Left lung (tissue), 14 donors: ENCODE data around the gene SAMD14. TPM values are rescaled to one million over a fixed set of nuclear protein-coding genes. Genes with fewer than 3 reads are reported as not detected.

Experiments used
- ATAC-seq: fragments of 200-7000 bp; cut with Tn5 transposase; one replicate; pipeline ENCODE4 v1.9.1; 2020; ENCODE audit warnings: moderate library complexity
- DNase-seq, 4 donors: peaks; one replicate each; pipeline ENCODE4 v3.0.0-alpha.2; 2013 to 2020
- H3K27ac ChIP-seq, 2 donors: fragments of 200-600 bp; sonication (generic) in 1 of 2; one replicate each; pipeline versions ENCODE4 v1.5.0 to v1.8.0; 2020 to 2021
- H3K27me3 ChIP-seq, 2 donors: fragments of 200-600 bp; sonication (generic) in 1 of 2; one replicate each; pipeline versions ENCODE4 v1.5.0 to v1.8.0; 2020 to 2021
- H3K36me3 ChIP-seq, 2 donors: fragments of 200-600 bp; sonication (generic) in 1 of 2; one replicate each; pipeline versions ENCODE4 v1.5.0 to v1.8.0; 2020 to 2021
- H3K4me1 ChIP-seq, 2 donors: fragments of 200-600 bp; one replicate each; pipeline ENCODE4 v1.8.0; 2021
- H3K4me3 ChIP-seq, 2 donors: fragments of 200-600 bp; sonication (generic) in 1 of 2; one replicate each; pipeline versions ENCODE4 v1.5.0 to v1.8.0; 2020 to 2021; ENCODE audit warnings: mild to moderate bottlenecking in 1 of 2
- H3K9me3 ChIP-seq, 2 donors: fragments of 200-600 bp; sonication (generic) in 1 of 2; one replicate each; pipeline versions ENCODE4 v1.5.0 to v1.8.0; 2020 to 2021
- intact Hi-C, 2 donors: fragments of 100-400 bp; cut with DNase I; formaldehyde crosslinking; loops; one replicate each; pipeline versions ENCODE4 v1.11.2 to v1.14.2; 2022
- long read RNA-seq, 12 donors: library from polyadenylated mRNA in 2 of 12; unstranded in 2 of 12; transcript quantifications; one replicate each; pipeline ENCODE4 v2.0.0 and lab custom pipeline, GENCODE V29; 2019 to 2026
- polyA plus RNA-seq, 6 donors: library from polyadenylated mRNA; unstranded; fragments of 120-200 nt; gene quantifications; one replicate each; pipeline ENCODE4 v1.2.1, GENCODE V29; 2013; ENCODE audit not compliant: insufficient read length in 6 of 6
- total RNA-seq, 2 donors: library from RNA; stranded (reverse); fragmentation: NEBNext Ultra II Directional; extraction: Animal tissue kit (Norgen Biotek cat#: 25700); gene quantifications; one replicate each; pipeline ENCODE4 v1.2.1, GENCODE V29; 2021
- TF ChIP-seq, protein P1 (sequence below), 2 donors: fragments of 200-600 bp; sonication (generic) in 1 of 2; IDR thresholded peaks; one replicate each; pipeline versions ENCODE4 v1.5.0 to v1.8.0; 2021; ENCODE audit warnings: antibody characterized with exemption in 2 of 2
- donor health status: DM: no; HTN: yes; CAD: no.
- donor health status: DM: no; HTN: no; CAD: no.

Gene SAMD14
- total RNA-seq: 10 to 100 TPM in 1 of 2 donors, 1 to 10 TPM in 1; 8.4 to 10.2 TPM
- 10 to 100 TPM; 14.9 to 21.6 (median 16.6) TPM for polyA plus RNA-seq
- long read RNA-seq, donor 1, full-length matches to known transcripts: 4 of 4 reads
- long read RNA-seq, donor 1, partial matches to known transcripts: 0 of 4 reads
- long read RNA-seq, donor 1, other reads (novel, unspliced or antisense): 0 of 4 reads
- long read RNA-seq, donor 2, partial matches to known transcripts: 0 of 3 reads
- long read RNA-seq, donor 2, other reads (novel, unspliced or antisense): 0 of 3 reads
- long read RNA-seq, donor 3, full-length matches to known transcripts: 5 of 5 reads
- long read RNA-seq, donor 3, partial matches to known transcripts: 0 of 5 reads
- long read RNA-seq, donor 3, other reads (novel, unspliced or antisense): 0 of 5 reads
- long read RNA-seq, donor 4, partial matches to known transcripts: 0 of 5 reads
- long read RNA-seq, donor 4, other reads (novel, unspliced or antisense): 5 of 5 reads
- long read RNA-seq, donor 5, full-length matches to known transcripts: 4 of 4 reads
- long read RNA-seq, donor 5, partial matches to known transcripts: 0 of 4 reads
- long read RNA-seq, donor 5, other reads (novel, unspliced or antisense): 0 of 4 reads
- long read RNA-seq, donor 6: 0 reads
- long read RNA-seq, donor 7, full-length matches to known transcripts: 1 of 1 reads
- long read RNA-seq, donor 7, partial matches to known transcripts: 0 of 1 reads
- long read RNA-seq, donor 7, other reads (novel, unspliced or antisense): 0 of 1 reads
- long read RNA-seq, donor 8, full-length matches to known transcripts: 4 of 4 reads
- long read RNA-seq, donor 8, partial matches to known transcripts: 0 of 4 reads
- long read RNA-seq, donor 8, other reads (novel, unspliced or antisense): 0 of 4 reads
- long read RNA-seq, donor 9: 0 reads
- long read RNA-seq, donor 10: 0 reads
- long read RNA-seq, donor 11: 0 reads
- long read RNA-seq, donor 12, full-length matches to known transcripts: 3 of 3 reads
- long read RNA-seq, donor 12, partial matches to known transcripts: 0 of 3 reads
- long read RNA-seq, donor 12, other reads (novel, unspliced or antisense): 0 of 3 reads

DNA sequence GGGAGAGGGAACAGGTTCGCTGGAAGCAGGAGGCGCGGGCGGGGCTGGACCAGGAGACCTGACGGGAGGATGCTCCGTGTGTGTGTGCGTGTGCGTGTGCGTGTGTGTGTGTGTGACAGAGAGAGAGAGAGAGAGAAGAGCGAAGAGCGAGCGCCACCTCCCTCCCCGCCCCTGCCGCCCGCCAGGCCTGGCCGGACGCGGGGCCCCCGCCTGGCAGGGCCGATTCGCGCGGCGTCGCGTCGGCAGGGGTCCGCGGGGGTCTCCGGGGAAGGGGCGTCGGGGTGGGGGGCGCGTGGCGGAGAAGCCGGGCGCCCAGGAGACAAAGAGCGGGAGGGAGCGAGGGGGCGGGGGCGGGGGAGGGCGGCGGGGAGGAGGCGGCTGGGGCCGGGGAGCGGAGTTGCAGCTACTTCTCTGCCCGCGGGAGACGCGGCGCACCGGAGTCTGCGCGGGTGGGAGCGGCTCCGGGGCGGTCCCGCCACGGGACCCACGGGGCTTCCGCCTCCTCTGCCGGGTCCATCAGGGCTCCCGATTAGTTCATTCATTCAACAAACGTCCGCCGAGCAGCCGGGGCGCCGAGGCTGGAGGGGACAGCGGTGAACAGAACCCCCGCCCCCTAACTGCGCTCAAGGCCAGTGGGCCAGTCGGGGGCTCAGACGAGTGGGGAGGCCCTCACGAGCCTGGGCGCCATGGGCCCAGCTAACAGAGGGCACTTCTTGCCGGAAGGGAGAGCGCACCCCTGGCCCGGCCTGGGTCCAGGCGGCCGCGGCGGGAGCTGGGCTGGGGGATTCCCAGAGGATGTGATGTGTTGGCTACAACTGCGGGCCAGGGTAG lies at the start of gene SAMD14:
SAMD14 (minus strand) TSS at position 433 of the 831 bp plus-strand sequence. CDS start 5,201 bp downstream, outside the sequence.
- Histone ChIP-seq H3K27ac (peak within 1 kb of the TSS in 1 of 2 donors; percentile 41), H3K9me3 (no peaks in the 10 kb centered on the region), H3K36me3 (peaks cover 0 to 11% of the 10 kb centered on the region in 2 donors), H3K4me1 (peaks cover 8 to 47% of the 10 kb centered on the region in 2 donors), H3K27me3 (peaks cover 7 to 50% of the 10 kb centered on the region in 2 donors), H3K4me3 (peak within 1 kb of the TSS; percentile 28 to 30)
- DNase-seq: peak in 2 of 4 donors; percentile 42 to 82
- intact Hi-C loops: no loop called here
- peak; percentile 30 for ATAC-seq
- TF ChIP-seq, protein P1, sequence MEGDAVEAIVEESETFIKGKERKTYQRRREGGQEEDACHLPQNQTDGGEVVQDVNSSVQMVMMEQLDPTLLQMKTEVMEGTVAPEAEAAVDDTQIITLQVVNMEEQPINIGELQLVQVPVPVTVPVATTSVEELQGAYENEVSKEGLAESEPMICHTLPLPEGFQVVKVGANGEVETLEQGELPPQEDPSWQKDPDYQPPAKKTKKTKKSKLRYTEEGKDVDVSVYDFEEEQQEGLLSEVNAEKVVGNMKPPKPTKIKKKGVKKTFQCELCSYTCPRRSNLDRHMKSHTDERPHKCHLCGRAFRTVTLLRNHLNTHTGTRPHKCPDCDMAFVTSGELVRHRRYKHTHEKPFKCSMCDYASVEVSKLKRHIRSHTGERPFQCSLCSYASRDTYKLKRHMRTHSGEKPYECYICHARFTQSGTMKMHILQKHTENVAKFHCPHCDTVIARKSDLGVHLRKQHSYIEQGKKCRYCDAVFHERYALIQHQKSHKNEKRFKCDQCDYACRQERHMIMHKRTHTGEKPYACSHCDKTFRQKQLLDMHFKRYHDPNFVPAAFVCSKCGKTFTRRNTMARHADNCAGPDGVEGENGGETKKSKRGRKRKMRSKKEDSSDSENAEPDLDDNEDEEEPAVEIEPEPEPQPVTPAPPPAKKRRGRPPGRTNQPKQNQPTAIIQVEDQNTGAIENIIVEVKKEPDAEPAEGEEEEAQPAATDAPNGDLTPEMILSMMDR (IDR thresholded peaks at IDR 0.05): no peak

DNA sequence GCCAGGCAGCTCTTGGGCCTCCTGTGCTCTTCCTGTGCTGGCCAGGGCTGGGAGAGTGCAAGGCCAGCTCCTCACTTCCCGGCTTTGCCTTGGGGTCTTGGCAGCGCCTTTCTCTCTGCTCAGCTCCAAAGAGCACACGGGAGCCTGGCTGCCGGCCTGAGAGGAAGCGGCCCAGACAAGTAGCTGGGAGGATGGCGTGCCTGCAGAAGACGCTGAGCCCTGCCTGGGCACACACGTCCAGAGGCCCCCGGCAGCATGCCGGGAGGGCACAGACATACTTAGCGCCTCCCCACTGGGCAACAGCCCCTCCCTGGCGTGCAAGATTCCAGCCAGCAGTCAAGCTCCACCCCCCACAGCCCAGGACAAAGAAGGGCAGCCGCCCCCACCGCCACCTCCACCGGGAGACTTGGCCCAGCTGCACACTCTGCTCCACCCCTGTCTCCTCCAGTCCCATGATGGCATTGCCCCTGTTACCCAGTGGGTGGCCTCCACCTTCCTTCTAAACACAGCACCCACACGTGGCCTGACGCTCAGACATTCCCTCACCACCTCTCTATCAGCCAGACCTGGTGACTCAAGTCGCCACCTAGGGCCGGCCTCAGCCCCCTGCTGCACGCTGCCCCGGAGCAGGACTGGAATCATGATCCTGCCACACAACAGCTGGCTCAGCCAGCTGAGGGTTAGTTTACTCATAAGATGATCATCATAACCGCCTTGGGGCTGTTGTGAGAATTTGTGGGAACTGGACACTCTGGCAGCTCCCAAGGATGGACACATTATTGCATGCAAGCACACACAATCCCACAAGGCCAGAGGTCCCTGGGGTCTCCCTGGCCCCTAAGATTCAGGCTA lies 48.2 kb upstream of the SAMD14 start:
- Histone ChIP-seq H3K9me3 (no peaks in the 10 kb centered on the region), H3K27me3 (no peaks in the 10 kb centered on the region), H3K36me3 (no peaks in the 10 kb centered on the region), H3K4me3 (peak overlapping the region in 1 of 2 donors; percentile 9), H3K4me1 (peaks cover 11 to 27% of the 10 kb centered on the region in 2 donors), H3K27ac (peak overlapping the region; percentile 57 to 82)
- ATAC-seq (peak; percentile 88), DNase-seq (peak; percentile 49 to 91 (median 74))
- intact Hi-C loops: no loop called here
- TF ChIP-seq, protein P1 (IDR thresholded peaks at IDR 0.05): peak in 1 of 2 donors; percentile 31

DNA sequence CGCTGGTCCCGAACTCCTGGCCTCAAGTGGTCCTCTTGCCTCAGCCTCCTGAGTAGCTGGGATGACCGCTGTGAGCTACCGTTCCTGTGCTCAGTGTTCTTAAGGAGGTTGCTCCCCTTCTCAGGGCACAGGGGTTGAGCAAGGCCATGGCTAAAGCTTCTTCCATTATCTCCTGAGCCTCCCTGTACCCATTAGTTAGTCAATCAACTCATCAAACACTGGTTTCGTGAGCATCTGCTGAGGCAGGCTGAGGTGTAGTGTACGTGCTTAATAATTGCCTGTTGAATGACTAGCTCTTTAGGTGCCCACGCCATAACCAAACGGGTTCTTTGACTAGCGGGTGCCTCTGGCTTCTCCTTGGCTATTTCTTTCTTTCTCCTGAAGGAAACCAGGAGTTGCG lies 47.5 kb upstream of the SAMD14 start:
- H3K36me3 ChIP-seq: no peaks in the 10 kb centered on the region
- peak overlapping the region; percentile 57 to 82 for H3K27ac ChIP-seq
- ATAC-seq (no peak), DNase-seq (no peak)
- H3K27me3 ChIP-seq: no peaks in the 10 kb centered on the region
- no peak overlapping the region for H3K4me3 ChIP-seq
- TF ChIP-seq, protein P1 (IDR thresholded peaks at IDR 0.05): no peak
- H3K9me3 ChIP-seq: no peaks in the 10 kb centered on the region
- intact Hi-C loops: no loop called here
- H3K4me1 ChIP-seq: peaks cover 11 to 24% of the 10 kb centered on the region in 2 donors
